ENCODE measurements around the gene NTSR2. TPM values are rescaled to one million over a fixed set of nuclear protein-coding genes. Genes with fewer than 3 reads are reported as not detected.

Gene NTSR2
- total RNA-seq, 1 experiment from 2014 or later: not detected

- Mint-ChIP-seq H3K9me3 (no peaks in the 10 kb centered on the region), H3K27ac (no peak overlapping the region), H3K27me3 (ENCODE audit: low read depth) (no peaks in the 10 kb centered on the region; the same call in 1 of the 2 replicates), H3K4me3 (no peak overlapping the region), H3K4me1 (no peaks in the 10 kb centered on the region), H3K36me3 (no peaks in the 10 kb centered on the region)
- ChIA-PET CTCF (interaction anchor here (1.3 kb wide), 1 partner anchor 14 kb away, joined by 4 read pairs; no protein-coding TSS in a partner anchor), POLR2A (no interaction called here)
- DNase-seq (ENCODE audit: low spot score) (no peak), ATAC-seq (no peak)
- TF ChIP-seq FOXP1 (CRISPR knock-in tag; IDR thresholded peaks at IDR 0.05; ENCODE audit: borderline replicate concordance) (no peak), HMGXB4 (CRISPR knock-in tag; IDR thresholded peaks at IDR 0.05) (no peak), GRHL2 (CRISPR knock-in tag; IDR thresholded peaks at IDR 0.05; ENCODE audit: insufficient replicate concordance, severe bottlenecking) (no peak)
Measured at GRCh38 chr2:11656252-11656651, 13.7 kb downstream of the NTSR2 start.

- ATAC-seq (no peak), DNase-seq (ENCODE audit: low spot score) (no peak)
- TF ChIP-seq NR2C2 (CRISPR knock-in tag; IDR thresholded peaks at IDR 0.05): no peak
- TF ChIP-seq NR1H2 (CRISPR knock-in tag; IDR thresholded peaks at IDR 0.05): no peak
- TF ChIP-seq ZSCAN18 (CRISPR knock-in tag; IDR thresholded peaks at IDR 0.05): no peak
- TF ChIP-seq STAT6 (CRISPR knock-in tag; conservative IDR thresholded peaks at IDR 0.05; ENCODE audit: low read depth): no peak
- TF ChIP-seq ATF2 (CRISPR knock-in tag; IDR thresholded peaks at IDR 0.05; ENCODE audit: borderline replicate concordance, low read depth): no peak
- TF ChIP-seq E2F4 (CRISPR knock-in tag; IDR thresholded peaks at IDR 0.05; ENCODE audit: borderline replicate concordance, low read depth): no peak
- TF ChIP-seq NR3C1 (CRISPR knock-in tag; conservative IDR thresholded peaks at IDR 0.05; ENCODE audit: low read depth): no peak
- no peak for TF ChIP-seq OVOL2 (CRISPR knock-in tag; IDR thresholded peaks at IDR 0.05; ENCODE audit: borderline replicate concordance)
- no peak for TF ChIP-seq ZNF263 (CRISPR knock-in tag; IDR thresholded peaks at IDR 0.05; ENCODE audit: low read depth)
- TF ChIP-seq FOXJ3 (CRISPR knock-in tag; IDR thresholded peaks at IDR 0.05; ENCODE audit: borderline replicate concordance): no peak
- no peak for TF ChIP-seq TEAD4 (CRISPR knock-in tag; IDR thresholded peaks at IDR 0.05)
- TF ChIP-seq ZNF232 (CRISPR knock-in tag; IDR thresholded peaks at IDR 0.05): no peak
- TF ChIP-seq FOXP1 (CRISPR knock-in tag; IDR thresholded peaks at IDR 0.05; ENCODE audit: borderline replicate concordance): no peak
- no peak for TF ChIP-seq GRHL2 (CRISPR knock-in tag; IDR thresholded peaks at IDR 0.05; ENCODE audit: insufficient replicate concordance, severe bottlenecking)
- no peak for TF ChIP-seq ATF3 (CRISPR knock-in tag; conservative IDR thresholded peaks at IDR 0.05)
- TF ChIP-seq CTCF (IDR thresholded peaks at IDR 0.05): no peak
- TF ChIP-seq HMGXB4 (CRISPR knock-in tag; IDR thresholded peaks at IDR 0.05): no peak
- H3K4me3 Mint-ChIP-seq: no peak overlapping the region
- H3K4me1 Mint-ChIP-seq: no peaks in the 10 kb centered on the region
- ChIA-PET POLR2A (no interaction called here), CTCF (interaction anchor here (1.6 kb wide), 1 partner anchor 208 kb away, joined by 4 read pairs; no protein-coding TSS in a partner anchor)
- H3K27ac Mint-ChIP-seq: no peak overlapping the region
- no peaks in the 10 kb centered on the region; the same call in 1 of the 2 replicates for H3K27me3 Mint-ChIP-seq (ENCODE audit: low read depth)
- no peaks in the 10 kb centered on the region for H3K36me3 Mint-ChIP-seq
- no peaks in the 10 kb centered on the region for H3K9me3 Mint-ChIP-seq
Measured at GRCh38 chr2:11655495-11655894, 14.5 kb downstream of the NTSR2 start.

All from WTC11 (cell line).